Measurements from ENCODE around the gene LDLRAP1. TPM values are rescaled to one million over a fixed set of nuclear protein-coding genes. Genes with fewer than 3 reads are reported as not detected.

The LDLRAP1 gene
- total RNA-seq, 1 donor, result 18.5 TPM

DNA sequence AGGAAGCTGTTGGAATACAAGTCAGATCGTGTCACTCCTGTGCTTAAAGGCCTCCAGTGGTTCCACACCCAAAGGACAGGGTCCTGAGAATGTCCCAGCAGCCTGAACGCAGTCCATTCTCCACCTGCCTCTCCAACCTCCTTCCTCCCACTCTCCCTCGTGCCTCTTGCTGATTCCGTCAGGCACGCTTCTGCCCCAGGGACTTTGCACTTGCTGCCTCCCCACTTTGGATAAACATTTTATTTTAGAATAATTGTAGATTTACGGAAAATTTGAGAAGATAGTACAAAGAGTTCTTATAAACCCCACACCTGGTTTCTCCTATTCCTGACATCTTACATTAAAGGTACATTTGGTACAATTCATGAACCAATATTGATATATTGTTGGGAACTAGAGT lies 28.4 kb upstream of the LDLRAP1 start:
- no peaks in the 10 kb centered on the region for H3K36me3 ChIP-seq (ENCODE audit: insufficient read depth, low read length)
- H3K27ac ChIP-seq (ENCODE audit: low read depth, low read length), result no peak overlapping the region
- H3K9me3 ChIP-seq (ENCODE audit: low read depth, low read length), result no peaks in the 10 kb centered on the region
- TF ChIP-seq, protein P1, sequence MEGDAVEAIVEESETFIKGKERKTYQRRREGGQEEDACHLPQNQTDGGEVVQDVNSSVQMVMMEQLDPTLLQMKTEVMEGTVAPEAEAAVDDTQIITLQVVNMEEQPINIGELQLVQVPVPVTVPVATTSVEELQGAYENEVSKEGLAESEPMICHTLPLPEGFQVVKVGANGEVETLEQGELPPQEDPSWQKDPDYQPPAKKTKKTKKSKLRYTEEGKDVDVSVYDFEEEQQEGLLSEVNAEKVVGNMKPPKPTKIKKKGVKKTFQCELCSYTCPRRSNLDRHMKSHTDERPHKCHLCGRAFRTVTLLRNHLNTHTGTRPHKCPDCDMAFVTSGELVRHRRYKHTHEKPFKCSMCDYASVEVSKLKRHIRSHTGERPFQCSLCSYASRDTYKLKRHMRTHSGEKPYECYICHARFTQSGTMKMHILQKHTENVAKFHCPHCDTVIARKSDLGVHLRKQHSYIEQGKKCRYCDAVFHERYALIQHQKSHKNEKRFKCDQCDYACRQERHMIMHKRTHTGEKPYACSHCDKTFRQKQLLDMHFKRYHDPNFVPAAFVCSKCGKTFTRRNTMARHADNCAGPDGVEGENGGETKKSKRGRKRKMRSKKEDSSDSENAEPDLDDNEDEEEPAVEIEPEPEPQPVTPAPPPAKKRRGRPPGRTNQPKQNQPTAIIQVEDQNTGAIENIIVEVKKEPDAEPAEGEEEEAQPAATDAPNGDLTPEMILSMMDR (IDR thresholded peaks at IDR 0.05; ENCODE audit: extremely low read depth, low read depth, low read length), result no peak
- no peak overlapping the region for H2AFZ ChIP-seq (ENCODE audit: low read length)
- no peak overlapping the region for H3K4me3 ChIP-seq (ENCODE audit: insufficient read depth, low read length)
- no peaks in the 10 kb centered on the region for H3K27me3 ChIP-seq (ENCODE audit: insufficient read depth, low read length)
- H3K4me2 ChIP-seq (ENCODE audit: insufficient read depth, low read length), result no peak overlapping the region
- H4K20me1 ChIP-seq (ENCODE audit: insufficient read depth, low read length), result no peaks in the 10 kb centered on the region
- no peak for DNase-seq (ENCODE audit: insufficient read length, low spot score, missing footprints)
- H3K4me1 ChIP-seq (ENCODE audit: insufficient read depth, low read length), result no peaks in the 10 kb centered on the region
- no peaks in the 10 kb centered on the region for H3K79me2 ChIP-seq (ENCODE audit: insufficient read depth, low read length)

DNA sequence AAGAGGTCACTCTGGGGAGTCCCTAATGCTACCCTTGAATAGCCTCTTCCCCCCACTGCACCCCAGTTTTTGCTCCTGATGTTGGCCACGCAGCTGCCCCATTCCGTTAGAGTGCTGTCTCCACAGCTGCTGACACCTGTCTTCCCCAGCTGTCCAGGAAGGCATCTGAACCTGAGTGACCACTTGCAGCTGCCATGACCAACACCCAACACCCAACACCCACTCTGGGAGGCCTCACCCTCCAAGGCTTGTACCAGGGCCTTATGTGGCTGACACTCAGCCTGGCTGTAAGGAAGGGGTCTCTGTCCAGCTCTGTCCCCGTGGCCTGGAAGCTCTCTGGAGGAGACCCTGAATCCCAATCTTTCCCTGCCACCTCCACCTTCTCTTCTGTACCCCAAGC lies 26.7 kb upstream of the LDLRAP1 start:
- Histone ChIP-seq H3K4me2 (ENCODE audit: insufficient read depth, low read length) (no peak overlapping the region), H3K9me3 (ENCODE audit: low read depth, low read length) (no peaks in the 10 kb centered on the region), H3K36me3 (ENCODE audit: insufficient read depth, low read length) (no peaks in the 10 kb centered on the region), H2AFZ (ENCODE audit: low read length) (no peak overlapping the region), H3K4me1 (ENCODE audit: insufficient read depth, low read length) (no peaks in the 10 kb centered on the region), H3K79me2 (ENCODE audit: insufficient read depth, low read length) (no peaks in the 10 kb centered on the region), H3K4me3 (ENCODE audit: insufficient read depth, low read length) (no peak overlapping the region), H3K27ac (ENCODE audit: low read depth, low read length) (no peak overlapping the region), H4K20me1 (ENCODE audit: insufficient read depth, low read length) (no peaks in the 10 kb centered on the region), H3K27me3 (ENCODE audit: insufficient read depth, low read length) (no peaks in the 10 kb centered on the region)
- TF ChIP-seq, protein P1 (IDR thresholded peaks at IDR 0.05; ENCODE audit: extremely low read depth, low read depth, low read length), result no peak
- no peak for DNase-seq (ENCODE audit: insufficient read length, low spot score, missing footprints)

GRCh38 chr1:25517476-25518394 lies 25.7 kb upstream of the LDLRAP1 start:
- H3K9me3 ChIP-seq (ENCODE audit: low read depth, low read length), result no peaks in the 10 kb centered on the region
- H3K36me3 ChIP-seq (ENCODE audit: insufficient read depth, low read length), result no peaks in the 10 kb centered on the region
- no peak overlapping the region for H2AFZ ChIP-seq (ENCODE audit: low read length)
- TF ChIP-seq, protein P1 (IDR thresholded peaks at IDR 0.05; ENCODE audit: extremely low read depth, low read depth, low read length), result no peak
- H3K79me2 ChIP-seq (ENCODE audit: insufficient read depth, low read length), result no peaks in the 10 kb centered on the region
- no peaks in the 10 kb centered on the region for H3K4me1 ChIP-seq (ENCODE audit: insufficient read depth, low read length)
- no peak for DNase-seq (ENCODE audit: insufficient read length, low spot score, missing footprints)
- no peaks in the 10 kb centered on the region for H4K20me1 ChIP-seq (ENCODE audit: insufficient read depth, low read length)
- H3K4me3 ChIP-seq (ENCODE audit: insufficient read depth, low read length), result no peak overlapping the region
- no peaks in the 10 kb centered on the region for H3K27me3 ChIP-seq (ENCODE audit: insufficient read depth, low read length)
- H3K4me2 ChIP-seq (ENCODE audit: insufficient read depth, low read length), result no peak overlapping the region
- H3K27ac ChIP-seq (ENCODE audit: low read depth, low read length), result no peak overlapping the region

DNA sequence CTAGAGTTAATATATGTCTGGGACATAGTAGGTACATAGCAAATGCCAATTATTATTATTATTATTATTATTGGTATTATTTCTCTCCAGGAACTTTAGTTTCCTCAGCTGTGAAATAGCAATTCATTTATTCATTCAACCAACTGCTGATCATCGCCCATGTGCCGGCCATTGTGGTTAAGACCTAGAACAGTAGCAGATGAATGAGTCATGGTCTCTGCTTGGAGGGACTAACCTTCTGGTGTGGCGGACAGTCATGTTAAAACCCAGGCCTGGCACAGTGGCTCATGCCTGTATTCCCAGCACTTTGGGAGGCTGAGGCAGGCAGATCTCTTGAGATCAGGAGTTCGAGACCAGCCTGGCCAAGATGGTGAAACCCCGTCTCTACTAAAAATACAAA lies 23.8 kb upstream of the LDLRAP1 start:
- no peak overlapping the region for H3K4me3 ChIP-seq (ENCODE audit: insufficient read depth, low read length)
- peak; percentile 91 for DNase-seq (ENCODE audit: insufficient read length, low spot score, missing footprints)

More for the DNA sequence above, 23.8 kb upstream of the LDLRAP1 start:
- H3K9me3 ChIP-seq (ENCODE audit: low read depth, low read length), result no peaks in the 10 kb centered on the region
- H3K36me3 ChIP-seq (ENCODE audit: insufficient read depth, low read length), result no peaks in the 10 kb centered on the region
- H3K27me3 ChIP-seq (ENCODE audit: insufficient read depth, low read length), result peaks cover 8% of the 10 kb centered on the region
- no peak overlapping the region for H3K27ac ChIP-seq (ENCODE audit: low read depth, low read length)
- H4K20me1 ChIP-seq (ENCODE audit: insufficient read depth, low read length), result no peaks in the 10 kb centered on the region
- no peaks in the 10 kb centered on the region for H3K79me2 ChIP-seq (ENCODE audit: insufficient read depth, low read length)
- TF ChIP-seq, protein P1 (IDR thresholded peaks at IDR 0.05; ENCODE audit: extremely low read depth, low read depth, low read length), result no peak
- no peak overlapping the region for H3K4me2 ChIP-seq (ENCODE audit: insufficient read depth, low read length)
- no peaks in the 10 kb centered on the region for H3K4me1 ChIP-seq (ENCODE audit: insufficient read depth, low read length)
- H2AFZ ChIP-seq (ENCODE audit: low read length), result no peak overlapping the region
